WTC11 (cell line): ENCODE data around the gene LPP. TPM values are rescaled to one million over a fixed set of nuclear protein-coding genes. Genes with fewer than 3 reads are reported as not detected.

Experiments
- ATAC-seq: fragments of 200-7000 bp; cut with Tn5 transposase; 2 replicates; pipeline ENCODE4 v1.10.0; 2021; ENCODE audit warnings: mild to moderate bottlenecking, moderate library complexity
- CTCF ChIA-PET: fragments of 300-600 bp; sonication (Branson Sonifier 250); formaldehyde crosslinking; loops from one replicate; lab custom pipeline; 2021; ENCODE audit warnings: antibody characterized with exemption; lab: Charles Lee
- POLR2A ChIA-PET: fragments of 350-600 bp; sonication (Branson Sonifier 250); formaldehyde crosslinking; loops from one replicate; lab custom pipeline; 2021; ENCODE audit warnings: antibody characterized with exemption; lab: Charles Lee
- DNase-seq: peaks from one replicate; pipeline ENCODE4 v3.0.0; 2021; ENCODE audit warnings: low spot score
- H3K27ac Mint-ChIP-seq: 2 replicates; pipeline ENCODE4 v1.8.0; 2021; ENCODE audit warnings: mixed read lengths
- H3K27me3 Mint-ChIP-seq: 2 replicates; pipeline ENCODE4 v1.8.0; 2021; ENCODE audit warnings: low read depth, mild to moderate bottlenecking, moderate library complexity, mixed read lengths
- H3K36me3 Mint-ChIP-seq: 2 replicates; pipeline ENCODE4 v1.8.0; 2021; ENCODE audit warnings: mixed read lengths
- H3K4me1 Mint-ChIP-seq: 2 replicates; pipeline ENCODE4 v1.8.0; 2022; ENCODE audit warnings: mixed read lengths
- H3K4me3 Mint-ChIP-seq: 2 replicates; pipeline ENCODE4 v1.8.0; 2021; ENCODE audit warnings: mild to moderate bottlenecking, moderate library complexity, mixed read lengths
- H3K9me3 Mint-ChIP-seq: 2 replicates; pipeline ENCODE4 v1.8.0; 2021; ENCODE audit warnings: mixed read lengths
- CTCF ChIP-seq: fragments of 200-600 bp; IDR thresholded peaks from 2 replicates; pipeline ENCODE4 v1.8.0; 2022; ENCODE audit warnings: antibody characterized with exemption
- ELF4 ChIP-seq: sonication (generic); formaldehyde crosslinking; IDR thresholded peaks from 2 replicates; pipeline ENCODE4 v1.8.1; 2022; ENCODE audit warnings: low read depth, mild to moderate bottlenecking, moderate library complexity, missing genetic modification reagents
- ESRRA ChIP-seq: sonication (generic); formaldehyde crosslinking; IDR thresholded peaks from 2 replicates; pipeline ENCODE4 v1.8.1; 2022; ENCODE audit warnings: mild to moderate bottlenecking, missing genetic modification reagents, borderline replicate concordance
- FOXK1 ChIP-seq: sonication (generic); formaldehyde crosslinking; IDR thresholded peaks from 2 replicates; pipeline ENCODE4 v1.8.0; 2022; ENCODE audit warnings: mild to moderate bottlenecking, moderate library complexity, missing genetic modification reagents
- FOXP1 ChIP-seq: sonication (generic); formaldehyde crosslinking; IDR thresholded peaks from 2 replicates; pipeline ENCODE4 v1.8.0; 2022; ENCODE audit warnings: missing genetic modification reagents, mild to moderate bottlenecking, moderate library complexity, borderline replicate concordance
- HMGA2 ChIP-seq: fragments of 250-450 bp; sonication (Bioruptor Pico); IDR thresholded peaks from 2 replicates; pipeline ENCODE4 v1.4.0; 2021; ENCODE audit warnings: mild to moderate bottlenecking, moderate library complexity
- IRF2 ChIP-seq: sonication (generic); formaldehyde crosslinking; IDR thresholded peaks from 2 replicates; pipeline ENCODE4 v1.8.0; 2022; ENCODE audit warnings: low read depth, missing genetic modification reagents, borderline replicate concordance
- JAZF1 ChIP-seq: fragments of 250-450 bp; sonication (Bioruptor Pico); IDR thresholded peaks from 2 replicates; pipeline ENCODE4 v1.9.0; 2021; ENCODE audit warnings: moderate library complexity, mild to moderate bottlenecking, inconsistent platforms
- NR1H2 ChIP-seq: sonication (generic); formaldehyde crosslinking; IDR thresholded peaks from 2 replicates; pipeline ENCODE4 v1.9.0; 2021; ENCODE audit warnings: mild to moderate bottlenecking, moderate library complexity, missing genetic modification reagents
- NR2C2 ChIP-seq: sonication (generic); formaldehyde crosslinking; IDR thresholded peaks from 2 replicates; pipeline ENCODE4 v1.8.0; 2022; ENCODE audit warnings: mild to moderate bottlenecking, missing genetic modification reagents
- OVOL2 ChIP-seq: fragments of 250-450 bp; sonication (Bioruptor Pico); IDR thresholded peaks from 2 replicates; pipeline ENCODE4 v1.9.0; 2021; ENCODE audit warnings: mild to moderate bottlenecking, borderline replicate concordance
- SMAD3 ChIP-seq: sonication (generic); formaldehyde crosslinking; IDR thresholded peaks from 2 replicates; pipeline ENCODE4 v1.8.0; 2022; ENCODE audit warnings: missing genetic modification reagents, mild to moderate bottlenecking, borderline replicate concordance
- STAT6 ChIP-seq: sonication (generic); formaldehyde crosslinking; conservative IDR thresholded peaks from 2 replicates; pipeline ENCODE4 v1.8.1; 2023; ENCODE audit warnings: mild to moderate bottlenecking, low read depth, missing genetic modification reagents, moderate library complexity
- ZBTB43 ChIP-seq: sonication (generic); formaldehyde crosslinking; IDR thresholded peaks from 2 replicates; pipeline ENCODE4 v1.8.1; 2023; ENCODE audit warnings: mild to moderate bottlenecking, missing genetic modification reagents
- ZNF121 ChIP-seq: sonication (generic); formaldehyde crosslinking; IDR thresholded peaks from 2 replicates; pipeline ENCODE4 v1.8.0; 2023; ENCODE audit warnings: missing genetic modification reagents
- ZNF317 ChIP-seq: sonication (generic); formaldehyde crosslinking; IDR thresholded peaks from 2 replicates; pipeline ENCODE4 v1.8.1; 2023; ENCODE audit warnings: low read depth, mild to moderate bottlenecking, moderate library complexity, missing genetic modification reagents, borderline replicate concordance
- ZNF423 ChIP-seq: fragments of 250-450 bp; sonication (Bioruptor Pico); IDR thresholded peaks from 2 replicates; pipeline ENCODE4 v2.1.2; 2022; ENCODE audit warnings: mild to moderate bottlenecking, moderate library complexity
- ZNF512 ChIP-seq: sonication (generic); formaldehyde crosslinking; IDR thresholded peaks from 2 replicates; pipeline ENCODE4 v1.8.1; 2022; ENCODE audit warnings: missing genetic modification reagents, borderline replicate concordance
- ZNF532 ChIP-seq: fragments of 250-450 bp; sonication (Bioruptor Pico); IDR thresholded peaks from 2 replicates; pipeline ENCODE4 v1.9.0; 2021; ENCODE audit warnings: mild to moderate bottlenecking, borderline replicate concordance
- ZSCAN18 ChIP-seq: fragments of 250-450 bp; sonication (Bioruptor Pico); IDR thresholded peaks from 2 replicates; pipeline ENCODE4 v2.1.2; 2022; ENCODE audit warnings: mild to moderate bottlenecking, moderate library complexity
- total RNA-seq: library from RNA; stranded (reverse); gene quantifications from 3 replicates; pipeline ENCODE4 v1.2.3, GENCODE V29; 2021

Gene LPP
- total RNA-seq, 1 experiment from 2014 or later = 49.6 TPM

GRCh38 chr3:188624384-188624783 lies 470.4 kb downstream of the LPP start:
- DNase-seq = no peak
- POLR2A ChIA-PET = no interaction called here
- no peaks in the 10 kb centered on the region for H3K27me3 Mint-ChIP-seq
- H3K9me3 Mint-ChIP-seq = 0 out of 2 replicates have a peak, but pooled peaks cover 3% of the 10 kb centered on the region
- no peak overlapping the region for H3K27ac Mint-ChIP-seq
- H3K4me3 Mint-ChIP-seq = no peak overlapping the region
- CTCF ChIA-PET = no interaction called here
- no peaks in the 10 kb centered on the region for H3K36me3 Mint-ChIP-seq
- ATAC-seq = no peak
- no peak for TF ChIP-seq IRF2 (CRISPR knock-in tag)
- no peak for TF ChIP-seq FOXK1 (CRISPR knock-in tag)
- TF ChIP-seq ZBTB43 (CRISPR knock-in tag) = no peak
- no peak for TF ChIP-seq ELF4 (CRISPR knock-in tag)
- TF ChIP-seq HMGA2 (CRISPR knock-in tag) = no peak
- TF ChIP-seq ESRRA (CRISPR knock-in tag) = no peak
- TF ChIP-seq CTCF = no peak
- TF ChIP-seq ZNF512 = no peak
- no peak for TF ChIP-seq NR1H2 (CRISPR knock-in tag)
- TF ChIP-seq NR2C2 (CRISPR knock-in tag) = no peak
- no peak for TF ChIP-seq ZNF423 (CRISPR knock-in tag)
- no peak for TF ChIP-seq SMAD3 (CRISPR knock-in tag)
- H3K4me1 Mint-ChIP-seq = no peaks in the 10 kb centered on the region

GRCh38 chr3:188624828-188625227 lies 470.9 kb downstream of the LPP start:
- no peak for DNase-seq
- Mint-ChIP-seq H3K36me3 (no peaks in the 10 kb centered on the region), H3K4me3 (no peak overlapping the region), H3K27me3 (no peaks in the 10 kb centered on the region), H3K9me3 (peaks cover 4% of the 10 kb centered on the region), H3K4me1 (no peaks in the 10 kb centered on the region), H3K27ac (no peak overlapping the region)
- ChIA-PET CTCF (no interaction called here), POLR2A (no interaction called here)
- ATAC-seq = no peak
- TF ChIP-seq ZNF121 (no peak), STAT6 (CRISPR knock-in tag) (no peak), CTCF (no peak), ELF4 (CRISPR knock-in tag) (no peak), FOXP1 (CRISPR knock-in tag) (no peak), ZNF317 (CRISPR knock-in tag) (no peak), OVOL2 (CRISPR knock-in tag) (no peak), ZNF532 (no peak), ZSCAN18 (CRISPR knock-in tag) (no peak), JAZF1 (CRISPR knock-in tag) (no peak)
